Activated naive CD4-positive, alpha-beta T cell treated with anti-CD3 and anti-CD28 coated beads for 36 hours (primary cell): ENCODE measurements around the gene REM2. TPM values are rescaled to one million over a fixed set of nuclear protein-coding genes. Genes with fewer than 3 reads are reported as not detected.

ENCODE experiments used
- CTCF ChIA-PET: fragments of 350-600 bp; sonication (Branson Sonifier 250); formaldehyde crosslinking; loops from one replicate; lab custom pipeline; 2021; ENCODE audit warnings: antibody characterized with exemption; lab: Charles Lee
- DNase-seq: peaks from one replicate; pipeline ENCODE4 v3.0.0-alpha.2; 2020
- H3K27ac Mint-ChIP-seq: one replicate; pipeline ENCODE4 v1.8.0; 2021; ENCODE audit warnings: mild to moderate bottlenecking, mixed read lengths
- H3K27me3 Mint-ChIP-seq: one replicate; pipeline ENCODE4 v1.8.0; 2021; ENCODE audit warnings: low read depth, mixed read lengths
- H3K36me3 Mint-ChIP-seq: one replicate; pipeline ENCODE4 v1.8.0; 2021; ENCODE audit warnings: low read depth, mixed read lengths
- H3K4me1 Mint-ChIP-seq: one replicate; pipeline ENCODE4 v1.8.0; 2021; ENCODE audit warnings: low read depth, mixed read lengths
- H3K4me3 Mint-ChIP-seq: one replicate; pipeline ENCODE4 v1.8.0; 2021; ENCODE audit warnings: mild to moderate bottlenecking, moderate library complexity, mixed read lengths
- H3K9me3 Mint-ChIP-seq: one replicate; pipeline ENCODE4 v1.8.0; 2021; ENCODE audit warnings: mixed read lengths
- intact Hi-C: fragments of 100-400 bp; cut with micrococcal nuclease; formaldehyde crosslinking; loops from one replicate; pipeline ENCODE4 v1.15.1; 2023
- total RNA-seq, 2 experiments: library from RNA; stranded (reverse); gene quantifications; one replicate each; pipeline ENCODE4 v1.2.3, GENCODE V29; 2021

The REM2 gene
- total RNA-seq, 2 experiments from 2014 or later: 0.69 to 0.74 TPM

DNA sequence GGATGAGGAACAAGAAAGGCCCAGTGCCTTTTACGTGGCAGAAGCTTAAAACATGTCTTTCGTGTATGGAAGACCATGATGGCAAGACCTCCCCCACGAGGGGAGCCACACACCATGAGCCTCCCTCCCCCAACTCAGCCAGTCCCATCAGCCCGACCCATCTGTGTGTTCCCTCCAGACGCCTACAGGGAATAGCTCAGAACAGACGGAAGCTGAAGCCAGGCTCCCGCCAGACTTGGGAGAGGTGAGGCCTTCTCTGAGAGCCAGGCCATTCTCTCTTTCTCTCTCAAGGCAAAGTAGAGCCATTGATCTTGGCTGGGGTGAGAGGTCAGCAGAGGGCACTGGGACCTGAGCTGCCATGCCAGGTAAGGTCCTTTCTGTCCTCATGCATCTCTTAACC is 9.5 kb downstream of the REM2 start:
- Mint-ChIP-seq H3K36me3 (no peaks in the 10 kb centered on the region), H3K4me1 (peaks cover 22% of the 10 kb centered on the region), H3K4me3 (no peak overlapping the region), H3K9me3 (no peaks in the 10 kb centered on the region), H3K27ac (no peak overlapping the region), H3K27me3 (no peaks in the 10 kb centered on the region)
- CTCF ChIA-PET: interaction anchor here (1.9 kb wide), 1 partner anchor 322 kb away, joined by 4 read pairs; no protein-coding TSS in a partner anchor
- no peak for DNase-seq
- intact Hi-C loops: no loop called here

DNA sequence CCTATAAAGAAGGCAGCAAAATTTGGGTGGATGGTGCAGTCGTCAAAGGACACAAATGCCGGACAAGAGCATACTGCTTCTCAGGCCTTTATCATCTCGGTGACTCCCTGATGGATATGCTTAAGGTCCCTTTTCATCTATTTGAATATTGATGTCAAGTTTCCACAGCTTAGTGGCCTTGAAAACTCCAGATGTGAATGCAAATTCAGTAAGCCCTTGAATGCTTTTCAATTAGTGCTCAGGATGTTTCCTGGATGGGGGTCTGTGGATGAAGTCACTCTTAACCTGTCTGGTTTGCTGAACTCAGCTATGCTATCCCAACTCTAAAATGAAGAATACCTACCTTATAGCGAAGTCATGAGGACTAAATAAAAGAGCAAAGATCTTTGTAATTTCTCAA is 10.7 kb downstream of the REM2 start:
- no peaks in the 10 kb centered on the region for H3K27me3 Mint-ChIP-seq
- H3K9me3 Mint-ChIP-seq: no peaks in the 10 kb centered on the region
- CTCF ChIA-PET: interaction anchor here (1.0 to 1.9 kb wide), 2 partner anchors 18 to 323 kb away, joined by 3 to 4 read pairs; no protein-coding TSS in a partner anchor
- DNase-seq: no peak
- no peak overlapping the region for H3K4me3 Mint-ChIP-seq
- H3K4me1 Mint-ChIP-seq: peaks cover 17% of the 10 kb centered on the region
- H3K27ac Mint-ChIP-seq: no peak overlapping the region
- no peaks in the 10 kb centered on the region for H3K36me3 Mint-ChIP-seq
- intact Hi-C loops: no loop called here

- no peaks in the 10 kb centered on the region for H3K27me3 Mint-ChIP-seq
- no peak overlapping the region for H3K4me3 Mint-ChIP-seq
- H3K4me1 Mint-ChIP-seq: peaks cover 12% of the 10 kb centered on the region
- DNase-seq: no peak
- no peak overlapping the region for H3K27ac Mint-ChIP-seq
- CTCF ChIA-PET: interaction anchor here (0.5 to 3.1 kb wide), 4 partner anchors 17 to 75 kb away, joined by 4 to 27 read pairs (median 8); partner anchors contain the start of gene LRP10
- no peaks in the 10 kb centered on the region for H3K9me3 Mint-ChIP-seq
- intact Hi-C loops: no loop called here
- peaks cover 1% of the 10 kb centered on the region for H3K36me3 Mint-ChIP-seq
These were observed 12.4 kb downstream of the REM2 start for GRCh38 chr14:22895402-22895801.

DNA sequence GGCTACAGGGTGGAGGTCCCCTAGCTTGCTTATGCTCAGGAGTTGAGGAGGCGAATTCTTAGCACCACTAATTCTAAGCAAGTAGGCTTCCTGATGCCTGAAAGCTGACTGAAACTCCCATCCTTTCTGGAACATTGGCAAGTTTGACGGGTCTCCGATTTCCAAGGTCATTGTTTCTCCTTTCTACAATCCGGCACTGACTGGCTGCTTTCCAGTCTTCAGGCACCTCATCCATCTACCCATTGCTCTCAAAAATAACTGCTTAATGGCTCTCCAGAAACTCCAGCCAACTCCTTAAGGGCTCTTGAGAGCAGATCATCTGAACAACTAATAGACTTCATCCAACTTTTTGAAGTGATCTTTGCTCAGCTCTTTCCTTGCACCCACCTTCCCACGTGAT is 13.3 kb downstream of the REM2 start:
- Mint-ChIP-seq H3K27ac (no peak overlapping the region), H3K27me3 (no peaks in the 10 kb centered on the region), H3K36me3 (peaks cover 4% of the 10 kb centered on the region), H3K9me3 (no peaks in the 10 kb centered on the region), H3K4me3 (no peak overlapping the region), H3K4me1 (peaks cover 12% of the 10 kb centered on the region)
- intact Hi-C loops: no loop called here
- CTCF ChIA-PET: interaction anchor here (0.8 to 3.1 kb wide), 8 partner anchors 11 to 172 kb away, joined by 3 to 27 read pairs (median 4); partner anchors contain the start of gene LRP10
- no peak for DNase-seq

DNA sequence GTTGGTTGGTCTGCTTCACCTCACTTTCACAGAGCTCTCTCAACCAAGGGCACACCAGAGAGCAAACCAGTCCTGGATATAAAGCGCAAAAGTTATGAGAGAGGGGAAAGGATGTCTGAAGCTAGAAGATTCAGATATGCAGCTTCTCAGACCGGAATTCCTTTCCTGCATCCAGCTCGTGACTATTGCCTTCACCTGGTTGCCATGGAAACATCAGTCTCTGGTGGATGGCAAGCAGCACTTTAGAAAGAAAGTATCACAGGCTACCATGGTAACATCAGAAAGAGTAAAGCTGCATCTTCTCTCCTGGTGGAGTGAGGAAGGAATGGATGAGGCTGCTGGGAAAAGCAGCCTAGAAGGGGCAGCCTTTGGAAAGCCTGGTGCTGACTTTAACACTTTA is 13.7 kb downstream of the REM2 start:
- CTCF ChIA-PET: interaction anchor here (0.8 to 3.1 kb wide), 8 partner anchors 11 to 172 kb away, joined by 3 to 27 read pairs (median 4); partner anchors contain the start of gene LRP10
- no peak for DNase-seq
- H3K4me1 Mint-ChIP-seq: peaks cover 12% of the 10 kb centered on the region
- no peak overlapping the region for H3K27ac Mint-ChIP-seq
- intact Hi-C loops: no loop called here
- H3K36me3 Mint-ChIP-seq: peaks cover 7% of the 10 kb centered on the region
- no peaks in the 10 kb centered on the region for H3K27me3 Mint-ChIP-seq
- H3K9me3 Mint-ChIP-seq: no peaks in the 10 kb centered on the region
- H3K4me3 Mint-ChIP-seq: no peak overlapping the region

DNA sequence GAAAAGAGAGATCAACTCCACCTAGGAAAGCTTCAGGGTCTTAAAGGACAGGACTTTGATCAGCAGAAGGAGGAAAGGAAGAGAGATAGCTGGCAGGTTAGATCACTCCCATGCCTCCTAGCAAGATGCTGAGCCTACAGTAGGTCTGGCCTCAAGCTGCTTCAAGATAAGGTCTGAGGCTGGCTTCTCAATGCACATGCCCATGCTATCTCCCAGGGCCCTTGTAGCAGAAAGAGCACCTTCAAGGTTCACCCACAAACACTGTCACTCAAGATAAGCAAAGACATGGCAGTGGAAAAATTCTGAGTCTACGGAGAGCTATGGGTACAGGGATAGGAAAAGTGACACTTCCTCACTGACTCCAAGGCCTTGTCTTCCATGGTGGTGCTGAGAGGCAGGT is 14.3 kb downstream of the REM2 start:
- Mint-ChIP-seq H3K4me1 (peaks cover 12% of the 10 kb centered on the region), H3K36me3 (peaks cover 12% of the 10 kb centered on the region), H3K27me3 (no peaks in the 10 kb centered on the region), H3K27ac (no peak overlapping the region), H3K9me3 (no peaks in the 10 kb centered on the region), H3K4me3 (no peak overlapping the region)
- CTCF ChIA-PET: interaction anchor here (1.3 to 6.7 kb wide), 7 partner anchors 10 to 171 kb away, joined by 3 to 72 read pairs (median 3); partner anchors contain the start of genes LRP10 and REM2
- DNase-seq: no peak
- intact Hi-C loops: no loop called here

GRCh38 chr14:22898302-22899090 is 15.5 kb downstream of the REM2 start:
- H3K4me1 Mint-ChIP-seq: peaks cover 12% of the 10 kb centered on the region
- peaks cover 13% of the 10 kb centered on the region for H3K36me3 Mint-ChIP-seq
- no peaks in the 10 kb centered on the region for H3K9me3 Mint-ChIP-seq
- no peak overlapping the region for H3K4me3 Mint-ChIP-seq
- H3K27ac Mint-ChIP-seq: no peak overlapping the region
- intact Hi-C loops: no loop called here
- CTCF ChIA-PET: interaction anchor here (0.6 to 6.7 kb wide), 7 partner anchors 12 to 214 kb away, joined by 3 to 72 read pairs (median 3); partner anchors contain the start of genes RBM23 and REM2
- H3K27me3 Mint-ChIP-seq: no peaks in the 10 kb centered on the region
- peak; percentile 42 for DNase-seq

DNA sequence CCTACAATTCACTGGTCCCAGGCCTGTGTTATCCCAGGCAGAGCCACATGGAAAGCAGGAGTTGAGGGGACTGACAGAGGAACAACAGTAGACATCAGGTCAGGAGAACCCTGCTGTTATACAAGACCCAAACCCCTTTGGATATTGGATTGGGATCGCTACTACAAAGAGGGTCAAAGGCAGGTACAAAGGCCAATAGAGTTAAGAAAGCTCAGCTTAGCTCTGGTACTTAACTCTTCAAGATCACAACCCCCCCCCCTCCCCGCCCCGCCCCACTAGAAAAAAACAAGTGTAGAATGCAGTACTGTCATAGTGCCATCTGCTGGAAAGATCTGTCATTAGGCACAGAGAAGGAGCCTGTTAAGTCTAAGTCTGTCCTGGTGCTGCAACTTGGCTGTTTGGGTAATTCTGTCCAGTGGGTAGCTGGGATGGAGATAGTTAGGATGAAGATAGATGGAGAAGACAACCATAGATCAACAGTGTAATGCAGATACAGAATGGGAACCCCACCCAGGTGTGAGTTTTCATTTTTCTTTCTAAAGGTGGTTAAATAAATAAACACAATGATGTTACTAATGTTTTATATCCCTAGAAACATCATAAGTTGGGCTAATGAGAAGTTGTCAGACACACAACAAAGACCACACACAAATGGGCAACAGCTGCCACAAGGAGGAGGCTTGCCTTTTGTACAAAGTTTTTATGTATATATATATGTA is 17.2 kb downstream of the REM2 start:
- peak; percentile 64 for DNase-seq
- H3K9me3 Mint-ChIP-seq: no peaks in the 10 kb centered on the region
- intact Hi-C loops: loop anchor here (1.0 kb wide), 5 partner anchors 12 to 77 kb away; no protein-coding TSS in a partner anchor
- H3K4me1 Mint-ChIP-seq: peaks cover 12% of the 10 kb centered on the region
- peaks cover 26% of the 10 kb centered on the region for H3K36me3 Mint-ChIP-seq
- CTCF ChIA-PET: interaction anchor here (0.6 to 6.7 kb wide), 18 partner anchors 15 to 1079 kb away, joined by 3 to 80 read pairs (median 4); partner anchors contain the start of genes LRP10 and REM2
- H3K27ac Mint-ChIP-seq: no peak overlapping the region
- H3K27me3 Mint-ChIP-seq: no peaks in the 10 kb centered on the region
- no peak overlapping the region for H3K4me3 Mint-ChIP-seq

GRCh38 chr14:22901799-22902198 is 18.8 kb downstream of the REM2 start:
- CTCF ChIA-PET: interaction anchor here (0.5 to 6.7 kb wide), 15 partner anchors 9 to 332 kb away, joined by 3 to 80 read pairs (median 6); partner anchors contain the start of genes LRP10 and REM2
- H3K4me1 Mint-ChIP-seq: peaks cover 12% of the 10 kb centered on the region
- H3K4me3 Mint-ChIP-seq: no peak overlapping the region
- no peaks in the 10 kb centered on the region for H3K9me3 Mint-ChIP-seq
- no peaks in the 10 kb centered on the region for H3K27me3 Mint-ChIP-seq
- H3K36me3 Mint-ChIP-seq: peaks cover 39% of the 10 kb centered on the region
- intact Hi-C loops: no loop called here
- DNase-seq: no peak
- no peak overlapping the region for H3K27ac Mint-ChIP-seq

DNA sequence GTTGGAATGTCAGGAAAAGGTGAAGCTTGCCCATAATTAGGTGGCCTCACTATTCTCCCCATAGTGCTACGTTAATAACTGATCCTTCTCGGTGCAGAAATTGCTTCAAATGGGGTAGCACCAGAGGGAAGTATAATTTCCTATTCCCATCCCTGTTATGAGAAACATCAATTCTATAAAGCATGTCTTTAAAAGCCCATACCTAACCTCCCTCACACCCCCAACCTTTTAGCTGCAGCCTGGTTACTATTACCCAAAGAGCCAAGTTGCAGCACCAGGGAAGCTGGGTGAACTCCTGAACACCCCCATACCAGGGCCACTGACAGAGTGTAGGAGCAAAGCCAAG is 20.7 kb downstream of the REM2 start:
- DNase-seq: no peak
- Mint-ChIP-seq H3K27ac (no peak overlapping the region), H3K4me1 (peaks cover 4% of the 10 kb centered on the region), H3K9me3 (no peaks in the 10 kb centered on the region), H3K27me3 (no peaks in the 10 kb centered on the region), H3K4me3 (no peak overlapping the region), H3K36me3 (peaks cover 45% of the 10 kb centered on the region)
- CTCF ChIA-PET: interaction anchor here (3.8 to 6.7 kb wide), 3 partner anchors 18 to 80 kb away, joined by 17 to 80 read pairs (median 72); partner anchors contain the start of genes LRP10 and REM2
- intact Hi-C loops: no loop called here

- CTCF ChIA-PET: interaction anchor here (0.9 to 1.0 kb wide), 2 partner anchors 22 to 35 kb away, joined by 3 to 4 read pairs; partner anchors contain the start of gene LRP10
- intact Hi-C loops: no loop called here
- H3K9me3 Mint-ChIP-seq: no peaks in the 10 kb centered on the region
- DNase-seq: no peak
- no peak overlapping the region for H3K4me3 Mint-ChIP-seq
- no peaks in the 10 kb centered on the region for H3K27me3 Mint-ChIP-seq
- peaks cover 4% of the 10 kb centered on the region for H3K4me1 Mint-ChIP-seq
- H3K27ac Mint-ChIP-seq: no peak overlapping the region
- peaks cover 48% of the 10 kb centered on the region for H3K36me3 Mint-ChIP-seq
These were observed 22.6 kb downstream of the REM2 start for GRCh38 chr14:22905627-22906026.

DNA sequence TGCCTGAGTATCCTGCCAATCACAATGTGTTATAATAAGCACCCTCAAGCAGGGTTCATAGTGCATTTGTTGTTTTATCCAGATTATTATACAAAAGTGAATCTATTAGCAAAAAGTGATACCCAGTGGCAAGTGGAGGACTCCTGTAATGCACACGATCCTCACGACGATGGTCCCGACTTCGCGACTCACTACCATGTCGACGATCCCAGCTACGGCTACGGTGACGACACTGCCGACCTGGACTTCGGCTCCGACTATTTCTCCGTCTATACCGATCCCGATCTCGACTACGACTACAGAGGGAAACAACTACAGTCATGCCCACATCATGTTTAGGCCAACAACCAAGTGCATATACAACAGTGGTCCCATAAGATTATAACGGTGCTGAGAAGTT is 23.1 kb downstream of the REM2 start:
- no peak for DNase-seq
- Mint-ChIP-seq H3K36me3 (peaks cover 48% of the 10 kb centered on the region), H3K9me3 (no peaks in the 10 kb centered on the region), H3K27ac (no peak overlapping the region), H3K27me3 (no peaks in the 10 kb centered on the region), H3K4me1 (peaks cover 8% of the 10 kb centered on the region), H3K4me3 (no peak overlapping the region)
- intact Hi-C loops: no loop called here
- CTCF ChIA-PET: no interaction called here
